Duodenal mucosa (tissue), 2 donors: ENCODE data around the gene KCNIP1.

ENCODE experiments used
- H3K27ac ChIP-seq: one replicate; pipeline ENCODE4 v1.7.0; 2013; ENCODE audit warnings: low read depth, low read length
- H3K27me3 ChIP-seq, 2 donors: one replicate each; pipeline ENCODE4 v1.7.0; 2013; ENCODE audit warnings: low read length in 2 of 2, control low read depth in 1 of 2; ENCODE audit not compliant: insufficient read depth in 2 of 2, control insufficient read depth in 1 of 2
- H3K36me3 ChIP-seq, 2 donors: one replicate each; pipeline ENCODE4 v1.7.0; 2013; ENCODE audit warnings: low read length in 2 of 2, control low read depth in 1 of 2; ENCODE audit not compliant: insufficient read depth in 2 of 2, control insufficient read depth in 1 of 2
- H3K4me1 ChIP-seq, 2 donors: one replicate each; pipeline ENCODE4 v1.7.0; 2013; ENCODE audit warnings: low read length in 2 of 2, control low read depth in 1 of 2; ENCODE audit not compliant: insufficient read depth in 2 of 2, control insufficient read depth in 1 of 2
- H3K4me3 ChIP-seq, 2 donors: one replicate each; pipeline ENCODE4 v1.7.0; 2013; ENCODE audit warnings: low read length in 2 of 2, low read depth in 1 of 2
- H3K9ac ChIP-seq, 2 donors: one replicate each; pipeline ENCODE4 v1.7.0; 2013; ENCODE audit warnings: low read length in 2 of 2, low read depth in 1 of 2
- H3K9me3 ChIP-seq, 2 donors: one replicate each; pipeline ENCODE4 v1.7.0; 2013; ENCODE audit warnings: low read length in 2 of 2, control low read depth in 1 of 2; ENCODE audit not compliant: control insufficient read depth in 1 of 2

The KCNIP1 gene

DNA sequence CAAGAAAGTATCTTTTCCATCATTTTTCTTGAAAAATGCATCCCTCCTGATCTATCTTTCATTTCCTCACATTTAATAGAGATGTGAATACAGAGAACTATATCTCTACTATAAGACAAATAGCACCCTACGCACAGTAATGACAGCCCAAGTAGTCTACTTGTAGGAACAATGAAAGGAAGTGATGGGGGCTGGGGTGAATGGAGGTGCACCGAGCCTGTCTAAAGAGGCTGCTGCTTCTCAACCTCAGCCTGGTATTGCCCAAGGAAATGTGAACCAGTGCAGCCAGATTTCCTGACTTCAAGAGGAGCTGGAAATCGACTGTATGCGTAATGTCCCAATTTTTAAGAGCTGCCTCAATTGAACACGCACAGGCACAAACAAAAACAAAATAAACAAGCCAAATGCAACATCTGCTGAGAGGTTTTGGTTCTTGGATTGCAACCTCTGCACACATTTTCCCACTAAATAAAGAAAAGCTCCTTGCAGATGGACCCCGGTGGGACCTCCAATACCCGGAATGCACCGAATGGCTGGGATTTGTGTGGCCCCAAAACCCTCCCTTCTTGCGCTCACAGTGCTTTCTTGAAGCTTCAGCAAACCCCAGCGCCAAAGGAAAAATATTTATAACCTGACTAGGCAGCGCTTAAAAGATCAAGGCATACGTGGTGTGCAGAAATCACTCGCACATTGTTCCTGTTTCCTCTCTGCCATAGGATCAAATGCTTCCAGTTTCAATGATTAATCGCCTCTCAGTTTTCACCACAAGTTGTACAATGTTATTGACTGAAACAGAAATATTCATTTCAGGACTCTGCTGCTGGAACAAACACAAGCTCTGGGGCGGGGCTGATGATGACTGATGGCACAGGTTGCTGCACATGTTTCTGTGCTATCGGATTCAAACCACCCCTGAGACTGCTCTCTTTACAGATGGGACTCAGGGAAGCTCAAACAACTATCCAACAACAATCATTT, 68.3 kb downstream of the KCNIP1 start:
- peaks cover 3 to 9% of the 10 kb centered on the region in 2 donors for H3K27me3 ChIP-seq
- H3K4me3 ChIP-seq: no peak overlapping the region
- no peaks in the 10 kb centered on the region for H3K9me3 ChIP-seq
- H3K9ac ChIP-seq: no peak overlapping the region
- H3K36me3 ChIP-seq: no peaks in the 10 kb centered on the region
- H3K4me1 ChIP-seq: no peaks in the 10 kb centered on the region
- H3K27ac ChIP-seq: no peak overlapping the region

- Histone ChIP-seq H3K9ac (no peak overlapping the region), H3K27me3 (peaks cover 3 to 9% of the 10 kb centered on the region in 2 donors), H3K27ac (no peak overlapping the region), H3K4me1 (no peaks in the 10 kb centered on the region), H3K4me3 (no peak overlapping the region), H3K9me3 (no peaks in the 10 kb centered on the region), H3K36me3 (no peaks in the 10 kb centered on the region)
Measured at GRCh38 chr5:170573114-170573513, 69.3 kb downstream of the KCNIP1 start.

DNA sequence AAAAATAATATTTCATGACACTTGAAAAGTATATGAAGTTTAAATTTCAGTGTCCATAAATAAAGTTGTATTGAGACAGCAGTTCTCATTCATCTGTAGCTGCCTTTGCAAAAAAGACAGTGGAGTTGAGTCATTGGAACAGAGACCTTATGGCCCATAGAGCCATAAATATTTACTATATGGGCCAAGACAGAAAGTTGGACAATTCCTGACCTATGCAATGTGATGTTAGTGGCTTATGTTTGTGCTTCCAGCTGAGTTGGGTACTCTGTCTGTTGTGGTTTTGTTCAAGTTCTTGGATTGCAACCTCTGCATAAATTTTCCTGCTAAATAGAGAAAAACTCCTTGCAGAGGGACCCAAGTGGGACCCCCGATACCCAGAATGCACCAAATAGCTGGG, 69.8 kb downstream of the KCNIP1 start:
- Histone ChIP-seq H3K27ac (no peak overlapping the region), H3K27me3 (peaks cover 3 to 9% of the 10 kb centered on the region in 2 donors), H3K36me3 (no peaks in the 10 kb centered on the region), H3K4me1 (no peaks in the 10 kb centered on the region), H3K9me3 (no peaks in the 10 kb centered on the region), H3K4me3 (no peak overlapping the region), H3K9ac (no peak overlapping the region)

DNA sequence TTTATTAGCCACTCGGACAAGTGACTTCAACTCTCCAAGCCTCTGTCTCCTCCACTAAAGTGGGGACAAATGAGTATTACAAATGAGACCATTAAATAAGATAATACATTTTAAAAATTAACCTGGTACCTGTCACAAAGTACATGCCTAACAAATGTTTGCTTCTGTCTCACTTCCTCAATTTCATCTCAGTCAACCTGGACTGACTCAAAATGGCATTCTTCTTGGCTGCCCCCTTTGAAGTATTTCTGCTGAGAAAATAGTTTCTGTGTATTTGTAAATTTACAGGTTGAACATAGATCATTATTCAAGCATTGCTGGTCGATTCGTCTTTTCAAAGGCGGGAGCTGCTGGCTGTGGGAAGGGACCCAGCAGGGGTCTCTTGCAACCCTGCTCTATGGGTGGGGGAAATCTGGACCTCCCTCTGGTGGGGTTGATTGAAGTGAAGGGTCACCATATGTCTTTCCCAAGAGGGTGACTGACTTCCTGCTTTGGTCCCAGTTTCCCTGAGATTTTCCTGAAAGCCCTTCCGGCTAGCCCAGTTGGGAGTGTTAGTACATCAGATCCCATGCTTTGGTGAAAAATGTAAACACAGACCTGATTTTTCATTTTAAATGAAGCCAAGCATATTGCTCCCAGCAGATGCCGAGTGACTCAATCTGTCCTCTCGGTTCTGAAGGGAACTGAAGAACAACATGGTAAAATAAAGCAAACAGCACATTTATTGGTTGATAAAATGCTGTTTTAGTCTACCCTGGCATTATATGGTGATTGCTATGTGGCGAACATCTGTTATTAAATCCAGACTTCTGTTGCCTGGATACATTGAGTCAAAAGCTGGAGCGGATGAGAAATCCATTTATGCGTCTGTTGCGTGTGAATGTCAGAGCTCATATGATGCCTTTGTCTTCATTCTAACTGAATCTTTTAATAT, 73.0 kb downstream of the KCNIP1 start:
- H3K27ac ChIP-seq: no peak overlapping the region
- H3K36me3 ChIP-seq: no peaks in the 10 kb centered on the region
- no peak overlapping the region for H3K4me3 ChIP-seq
- H3K9me3 ChIP-seq: peaks cover 0 to 3% of the 10 kb centered on the region in 2 donors
- H3K27me3 ChIP-seq: peaks cover 0 to 7% of the 10 kb centered on the region in 2 donors
- no peaks in the 10 kb centered on the region for H3K4me1 ChIP-seq
- H3K9ac ChIP-seq: no peak overlapping the region

DNA sequence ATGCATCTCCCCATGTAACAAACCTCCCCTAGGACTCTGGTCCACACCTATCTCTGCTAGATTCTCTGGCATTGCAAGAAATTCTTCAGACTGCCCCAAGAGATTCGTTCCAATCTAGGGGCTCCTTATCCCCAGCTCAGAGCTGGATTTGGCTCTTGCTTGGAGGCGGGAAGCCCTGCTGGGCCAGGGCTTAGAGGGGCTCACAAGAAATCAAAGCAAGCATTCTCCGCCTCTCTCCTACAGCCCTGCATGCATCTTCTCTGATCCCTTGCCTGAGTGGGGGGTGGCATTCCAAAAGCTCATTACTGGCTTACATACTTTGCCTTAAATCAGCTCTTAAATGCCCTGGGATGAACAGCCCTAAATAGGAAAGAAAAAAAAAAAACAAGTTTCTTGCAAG, 75.8 kb downstream of the KCNIP1 start:
- no peaks in the 10 kb centered on the region for H3K36me3 ChIP-seq
- no peaks in the 10 kb centered on the region for H3K27me3 ChIP-seq
- no peaks in the 10 kb centered on the region for H3K4me1 ChIP-seq
- H3K9me3 ChIP-seq: peaks cover 0 to 3% of the 10 kb centered on the region in 2 donors
- no peak overlapping the region for H3K27ac ChIP-seq
- H3K4me3 ChIP-seq: no peak overlapping the region
- no peak overlapping the region for H3K9ac ChIP-seq

GRCh38 chr5:170581211-170581610, 77.4 kb downstream of the KCNIP1 start:
- no peak overlapping the region for H3K4me3 ChIP-seq
- H3K9ac ChIP-seq: no peak overlapping the region
- no peaks in the 10 kb centered on the region for H3K36me3 ChIP-seq
- H3K4me1 ChIP-seq: no peaks in the 10 kb centered on the region
- no peak overlapping the region for H3K27ac ChIP-seq
- peaks cover 0 to 3% of the 10 kb centered on the region in 2 donors for H3K9me3 ChIP-seq
- H3K27me3 ChIP-seq: no peaks in the 10 kb centered on the region

GRCh38 chr5:170582644-170583330, 79.0 kb downstream of the KCNIP1 start:
- Histone ChIP-seq H3K9ac (no peak overlapping the region), H3K36me3 (no peaks in the 10 kb centered on the region), H3K4me3 (no peak overlapping the region), H3K4me1 (no peaks in the 10 kb centered on the region), H3K9me3 (peaks cover 0 to 3% of the 10 kb centered on the region in 2 donors), H3K27ac (no peak overlapping the region), H3K27me3 (no peaks in the 10 kb centered on the region)

DNA sequence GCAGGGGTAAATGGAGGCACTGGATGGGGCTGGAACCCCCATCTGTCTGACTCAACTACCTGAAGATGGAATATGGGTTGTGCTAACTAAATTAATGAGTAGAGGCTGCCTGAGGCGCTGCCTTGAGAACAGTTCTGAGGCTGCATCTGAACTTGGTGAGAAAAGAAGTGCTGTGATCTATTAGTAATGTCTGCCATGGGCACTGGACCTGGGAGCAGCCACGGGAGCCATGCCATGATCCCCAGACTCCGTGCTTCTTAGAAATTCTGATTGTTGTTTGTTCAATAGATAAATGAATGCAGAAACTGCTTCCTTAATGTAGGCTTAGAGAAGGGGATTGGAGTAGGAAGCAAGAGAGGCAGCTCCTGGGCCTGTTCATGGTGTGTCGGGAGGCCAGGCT, 80.2 kb downstream of the KCNIP1 start:
- Histone ChIP-seq H3K9me3 (peaks cover 0 to under 1% of the 10 kb centered on the region in 2 donors), H3K27me3 (no peaks in the 10 kb centered on the region), H3K4me1 (no peaks in the 10 kb centered on the region), H3K36me3 (no peaks in the 10 kb centered on the region), H3K27ac (no peak overlapping the region), H3K9ac (no peak overlapping the region), H3K4me3 (no peak overlapping the region)

DNA sequence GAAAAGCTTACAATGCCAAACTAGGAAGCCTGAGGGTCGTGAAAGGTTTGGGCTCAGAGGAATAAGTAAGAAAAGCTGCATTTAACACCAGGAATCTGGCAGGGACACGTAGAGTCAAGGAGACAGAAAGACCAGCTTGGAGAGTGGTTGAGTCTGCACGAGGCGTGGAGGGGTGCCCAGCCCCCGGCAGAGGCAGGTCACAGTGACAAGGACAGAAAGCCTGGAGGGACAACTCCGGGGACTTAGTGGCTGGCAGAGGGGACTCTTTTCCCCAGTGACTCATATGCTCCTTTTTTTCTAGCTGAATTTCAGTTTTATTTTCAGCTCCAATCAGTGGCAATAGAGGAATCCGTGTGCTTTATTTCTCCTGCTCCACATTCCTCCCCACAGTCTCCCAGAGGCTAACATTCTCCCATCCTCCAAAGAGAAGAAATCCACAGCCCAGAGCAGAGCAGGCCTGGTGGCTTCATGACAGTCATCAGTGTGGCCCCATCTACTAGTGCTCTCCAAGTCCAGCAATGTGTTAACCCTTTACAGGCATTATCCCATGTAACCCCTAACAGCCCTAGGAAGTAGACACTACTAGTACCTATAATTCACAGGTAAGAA, 80.7 kb downstream of the KCNIP1 start:
- H3K4me1 ChIP-seq: no peaks in the 10 kb centered on the region
- no peaks in the 10 kb centered on the region for H3K9me3 ChIP-seq
- no peaks in the 10 kb centered on the region for H3K36me3 ChIP-seq
- no peak overlapping the region for H3K27ac ChIP-seq
- H3K27me3 ChIP-seq: no peaks in the 10 kb centered on the region
- H3K9ac ChIP-seq: no peak overlapping the region
- H3K4me3 ChIP-seq: no peak overlapping the region
